ENCODE data around the gene RPAP3. TPM values are rescaled to one million over a fixed set of nuclear protein-coding genes. Genes with fewer than 3 reads are reported as not detected.

Gene RPAP3
- polyA plus RNA-seq, 3 donors, result 9.6 to 20.6 (median 19.0) TPM

- peaks cover 44 to 60% of the 10 kb centered on the region in 2 donors for H3K36me3 Mint-ChIP-seq
Observed at GRCh38 chr12:47722941-47723631, 17.3 kb upstream of the RPAP3 start.

DNA sequence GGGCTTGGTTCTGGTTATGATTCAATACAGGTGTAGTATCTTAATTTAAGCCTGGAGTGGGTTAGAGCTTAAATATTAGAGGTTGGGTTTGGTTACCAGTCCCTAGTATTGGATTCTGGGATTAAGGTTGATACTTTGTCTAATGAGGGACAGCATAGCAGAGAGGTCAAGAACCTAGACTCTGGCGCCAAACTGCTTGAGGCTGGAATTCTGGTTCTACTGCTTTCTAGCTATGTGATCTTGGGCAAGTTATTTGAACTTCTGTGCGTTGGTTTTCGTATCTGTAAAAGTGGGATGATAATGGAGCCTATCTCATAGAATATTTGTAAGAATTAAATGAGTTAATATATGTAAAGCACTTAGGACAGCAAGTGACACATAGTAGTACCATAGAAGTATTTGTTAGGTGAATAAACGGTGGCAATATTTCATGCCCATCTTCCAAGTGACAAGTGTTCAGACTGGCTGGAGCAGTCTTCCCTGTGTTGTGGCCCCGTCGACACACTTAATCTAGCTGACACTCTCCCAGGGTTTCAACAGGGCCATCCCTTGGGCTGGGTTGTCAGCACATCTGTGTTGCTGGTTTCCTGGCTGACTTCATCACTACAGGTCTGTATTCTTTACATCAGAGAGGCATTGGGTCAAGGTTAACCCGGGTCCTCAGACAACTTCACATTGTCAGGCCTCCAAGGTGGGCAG, 16.5 kb upstream of the RPAP3 start:
- H3K4me2 ChIP-seq (replicated peaks; ENCODE audit: extremely low read depth, low read length, poor library complexity, severe bottlenecking), result no peak overlapping the region
- H3K9me3 ChIP-seq (replicated peaks in 1 of 2; ENCODE audit: control insufficient read depth in 1 of 2, insufficient read depth in 1 of 2, low read length in 2 of 2), result no peaks in the 10 kb centered on the region
- H3K36me3 ChIP-seq (replicated peaks in 1 of 2; ENCODE audit: control insufficient read depth in 1 of 2, insufficient read depth in 2 of 2, low read length in 2 of 2), result peaks cover 0 to 27% of the 10 kb centered on the region in 2 donors
- WGBS (ENCODE audit: insufficient coverage), result 92% methylated on average over 5 of the region's 7 CpGs
- H2AFZ ChIP-seq (ENCODE audit: insufficient read depth, low read depth, low read length, poor library complexity, severe bottlenecking), result no peak overlapping the region
- H3K27me3 ChIP-seq (ENCODE audit: control insufficient read depth in 2 of 2, insufficient read depth in 2 of 2, low read length in 2 of 2), result no peaks in the 10 kb centered on the region
- H3K4me3 ChIP-seq (replicated peaks in 1 of 3; ENCODE audit: low read depth in 2 of 3, low read length in 3 of 3), result no peak overlapping the region
- intact Hi-C loops (cut with micrococcal nuclease), result no loop called here
- no peaks in the 10 kb centered on the region for H4K20me1 ChIP-seq (ENCODE audit: insufficient read depth, low read length)
- H3K36me3 Mint-ChIP-seq, result peaks cover 41 to 56% of the 10 kb centered on the region in 2 donors
- no peak for DNase-seq
- peaks cover 16 to 24% of the 10 kb centered on the region in 2 donors for H3K4me1 ChIP-seq (ENCODE audit: control insufficient read depth in 1 of 2, insufficient read depth in 2 of 2, low read length in 2 of 2)
- H3K4me1 Mint-ChIP-seq, result peaks cover 26% of the 10 kb centered on the region
- H3K4me3 Mint-ChIP-seq, result no peak overlapping the region
- no peak overlapping the region for H3K27ac ChIP-seq (ENCODE audit: low read depth in 1 of 2, low read length in 2 of 2)
- H3K79me2 ChIP-seq (ENCODE audit: insufficient read depth, low read length), result no peaks in the 10 kb centered on the region
- peak overlapping the region in 1 of 7 donors; percentile 5 for H3K27ac Mint-ChIP-seq
- peaks cover 0 to 4% (median 0%) of the 10 kb centered on the region in 7 donors for H3K9me3 Mint-ChIP-seq
- no peak overlapping the region for H3K9ac ChIP-seq (ENCODE audit: insufficient read depth, low read length, poor library complexity, severe bottlenecking)
- H3K27me3 Mint-ChIP-seq (ENCODE audit: low read depth in 3 of 3), result peaks cover 4 to 15% (median 5%) of the 10 kb centered on the region in 3 donors
- TF ChIP-seq, protein P1, sequence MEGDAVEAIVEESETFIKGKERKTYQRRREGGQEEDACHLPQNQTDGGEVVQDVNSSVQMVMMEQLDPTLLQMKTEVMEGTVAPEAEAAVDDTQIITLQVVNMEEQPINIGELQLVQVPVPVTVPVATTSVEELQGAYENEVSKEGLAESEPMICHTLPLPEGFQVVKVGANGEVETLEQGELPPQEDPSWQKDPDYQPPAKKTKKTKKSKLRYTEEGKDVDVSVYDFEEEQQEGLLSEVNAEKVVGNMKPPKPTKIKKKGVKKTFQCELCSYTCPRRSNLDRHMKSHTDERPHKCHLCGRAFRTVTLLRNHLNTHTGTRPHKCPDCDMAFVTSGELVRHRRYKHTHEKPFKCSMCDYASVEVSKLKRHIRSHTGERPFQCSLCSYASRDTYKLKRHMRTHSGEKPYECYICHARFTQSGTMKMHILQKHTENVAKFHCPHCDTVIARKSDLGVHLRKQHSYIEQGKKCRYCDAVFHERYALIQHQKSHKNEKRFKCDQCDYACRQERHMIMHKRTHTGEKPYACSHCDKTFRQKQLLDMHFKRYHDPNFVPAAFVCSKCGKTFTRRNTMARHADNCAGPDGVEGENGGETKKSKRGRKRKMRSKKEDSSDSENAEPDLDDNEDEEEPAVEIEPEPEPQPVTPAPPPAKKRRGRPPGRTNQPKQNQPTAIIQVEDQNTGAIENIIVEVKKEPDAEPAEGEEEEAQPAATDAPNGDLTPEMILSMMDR (IDR thresholded peaks at IDR 0.05), result no peak

More at GRCh38 chr12:47722941-47723631, 17.3 kb upstream of the RPAP3 start:
- Mint-ChIP-seq H3K4me3 (no peak overlapping the region), H3K27me3 (ENCODE audit: low read depth in 3 of 3) (peaks cover 4 to 15% (median 6%) of the 10 kb centered on the region in 3 donors), H3K9me3 (peaks cover 0 to 4% (median 0%) of the 10 kb centered on the region in 7 donors), H3K4me1 (peaks cover 18% of the 10 kb centered on the region), H3K27ac (peak overlapping the region in 1 of 7 donors; percentile 17)
- H3K4me2 ChIP-seq (replicated peaks; ENCODE audit: extremely low read depth, low read length, poor library complexity, severe bottlenecking), result no peak overlapping the region
- no peaks in the 10 kb centered on the region for H3K79me2 ChIP-seq (ENCODE audit: insufficient read depth, low read length)
- no peaks in the 10 kb centered on the region for H3K27me3 ChIP-seq (ENCODE audit: control insufficient read depth in 2 of 2, insufficient read depth in 2 of 2, low read length in 2 of 2)
- H3K9me3 ChIP-seq (replicated peaks in 1 of 2; ENCODE audit: control insufficient read depth in 1 of 2, insufficient read depth in 1 of 2, low read length in 2 of 2), result no peaks in the 10 kb centered on the region
- peaks cover 0 to 27% of the 10 kb centered on the region in 2 donors for H3K36me3 ChIP-seq (replicated peaks in 1 of 2; ENCODE audit: control insufficient read depth in 1 of 2, insufficient read depth in 2 of 2, low read length in 2 of 2)
- H3K27ac ChIP-seq (ENCODE audit: low read depth in 1 of 2, low read length in 2 of 2), result no peak overlapping the region
- H3K4me3 ChIP-seq (replicated peaks in 1 of 3; ENCODE audit: low read depth in 2 of 3, low read length in 3 of 3), result no peak overlapping the region
- TF ChIP-seq, protein P1 (IDR thresholded peaks at IDR 0.05), result no peak
- intact Hi-C loops (cut with micrococcal nuclease), result no loop called here
- WGBS (ENCODE audit: insufficient coverage), result 89% methylated on average over 3 of the region's 5 CpGs
- DNase-seq, result no peak
- H2AFZ ChIP-seq (ENCODE audit: insufficient read depth, low read depth, low read length, poor library complexity, severe bottlenecking), result no peak overlapping the region
- H4K20me1 ChIP-seq (ENCODE audit: insufficient read depth, low read length), result no peaks in the 10 kb centered on the region
- no peak overlapping the region for H3K9ac ChIP-seq (ENCODE audit: insufficient read depth, low read length, poor library complexity, severe bottlenecking)
- peaks cover 8 to 17% of the 10 kb centered on the region in 2 donors for H3K4me1 ChIP-seq (ENCODE audit: control insufficient read depth in 1 of 2, insufficient read depth in 2 of 2, low read length in 2 of 2)
